GM23248 (cell line): ENCODE results near the gene PPP2R5B. TPM values are rescaled to one million over a fixed set of nuclear protein-coding genes. Genes with fewer than 3 reads are reported as not detected.
"Not testable (repeated sequence)": the region's sequence is repeated elsewhere in the genome, so short reads cannot be mapped to it uniquely, and the experiment has no call there.

ENCODE experiments used
- DNase-seq: peaks from one replicate; pipeline ENCODE4 v3.0.0-alpha.2; 2015
- H2AFZ ChIP-seq: fragments of 200-600 bp; sonication (generic); 2 replicates; pipeline ENCODE4 v1.6.1; 2016; ENCODE audit warnings: antibody characterized with exemption
- H3F3A ChIP-seq: fragments of 200-600 bp; sonication (generic); 2 replicates; pipeline ENCODE4 v1.6.1; 2016; ENCODE audit warnings: mild to moderate bottlenecking, antibody characterized with exemption, mixed run types; ENCODE audit not compliant: insufficient read depth
- H3K27ac ChIP-seq: fragments of 200-600 bp; sonication (generic); 2 replicates; pipeline ENCODE4 v1.5.1; 2016; ENCODE audit warnings: mild to moderate bottlenecking
- H3K27me3 ChIP-seq: fragments of 200-600 bp; sonication (generic); replicated peaks from 2 replicates; pipeline ENCODE4 v1.6.1; 2016; ENCODE audit warnings: mild to moderate bottlenecking; ENCODE audit not compliant: insufficient read depth
- H3K36me3 ChIP-seq: fragments of 200-600 bp; sonication (generic); 2 replicates; pipeline ENCODE4 v1.6.1; 2016; ENCODE audit warnings: low read depth, mild to moderate bottlenecking
- H3K4me1 ChIP-seq: fragments of 200-600 bp; sonication (generic); 2 replicates; pipeline ENCODE4 v1.6.1; 2016; ENCODE audit warnings: mild to moderate bottlenecking; ENCODE audit not compliant: insufficient read depth
- H3K4me2 ChIP-seq: fragments of 200-600 bp; sonication (generic); one replicate; pipeline ENCODE4 v1.6.1; 2016; ENCODE audit warnings: mild to moderate bottlenecking; ENCODE audit not compliant: unreplicated experiment
- H3K4me3 ChIP-seq: fragments of 200-600 bp; sonication (generic); 2 replicates; pipeline ENCODE4 v1.5.1; 2016; ENCODE audit warnings: mild to moderate bottlenecking
- H3K79me2 ChIP-seq: fragments of 200-600 bp; sonication (generic); 2 replicates; pipeline ENCODE4 v1.6.1; 2016; ENCODE audit warnings: mild to moderate bottlenecking; ENCODE audit not compliant: insufficient read depth
- H3K9ac ChIP-seq: fragments of 200-600 bp; sonication (generic); 2 replicates; pipeline ENCODE4 v1.6.1; 2016; ENCODE audit warnings: mild to moderate bottlenecking
- H3K9me2 ChIP-seq: fragments of 200-600 bp; sonication (generic); 2 replicates; pipeline ENCODE4 v1.6.1; 2016; ENCODE audit warnings: mixed run types, mild to moderate bottlenecking, moderate library complexity; ENCODE audit not compliant: insufficient read depth
- H3K9me3 ChIP-seq: fragments of 200-600 bp; sonication (generic); one replicate; pipeline ENCODE4 v1.6.1; 2017; ENCODE audit warnings: low read depth
- H4K20me1 ChIP-seq: fragments of 200-600 bp; sonication (generic); 2 replicates; pipeline ENCODE4 v1.6.0; 2016; ENCODE audit not compliant: insufficient read depth
- EZH2 ChIP-seq: fragments of 200-600 bp; sonication (generic); IDR thresholded peaks from 2 replicates; pipeline ENCODE4 v1.6.1; 2018; ENCODE audit warnings: antibody characterized with exemption, mild to moderate bottlenecking; ENCODE audit not compliant: insufficient read depth, poor library complexity, severe bottlenecking
- EZH2phosphoT487 ChIP-seq: fragments of 200-600 bp; sonication (generic); IDR thresholded peaks from 2 replicates; pipeline ENCODE4 v1.6.1; 2018; ENCODE audit warnings: antibody characterized with exemption, moderate library complexity, mild to moderate bottlenecking, low read depth; ENCODE audit not compliant: insufficient read depth
- WGBS, 2 experiments: methylation state at CpG; one replicate each; pipeline ENCODE4 v1.1.6; 2015 to 2017; ENCODE audit warnings: low lambda C conversion rate in 2 of 2, low coverage in 1 of 2; ENCODE audit errors: missing lambda C conversion rate in 2 of 2; 5-methylcytosine and 5-hydroxymethylcytosine counted together
- in situ Hi-C: fragments of 300-500 bp; cut with MboI; formaldehyde crosslinking; loops from 2 replicates; pipeline ENCODE4 v1.15.0; 2020
- microRNA counts: library from miRNA; unstranded; fragments of <30 nt; microRNA quantifications from one replicate; lab custom pipeline; 2016
- microRNA-seq: library from miRNA; unstranded; fragments of <30 nt; microRNA quantifications from one replicate; pipeline ENCODE4, GENCODE V29; 2016; ENCODE audit warnings: borderline number of aligned reads
- polyA plus RNA-seq: library from polyadenylated mRNA; unstranded; fragments of >200 nt; fragmentation: Nextera tagmentation; extraction: Ambion mirVana; gene quantifications from 2 replicates; pipeline ENCODE4 v1.2.1, GENCODE V29; 2016
- small RNA-seq: library from RNA; depleted of rRNA; stranded (forward); fragments of <200 nt; gene quantifications from one replicate; pipeline ENCODE3, GENCODE V24; 2014; ENCODE audit warnings: low read depth, low replicate concordance
- total RNA-seq: library from RNA; depleted of rRNA; stranded (reverse); fragments of >200 nt; shearing (Covaris generic); gene quantifications from 2 replicates; pipeline ENCODE4 v1.2.3, GENCODE V29; 2014; rRNA removed

PPP2R5B gene
- total and polyA plus RNA-seq, 2 experiments from 2014 or later: 16.4 to 27.3 TPM

DNA sequence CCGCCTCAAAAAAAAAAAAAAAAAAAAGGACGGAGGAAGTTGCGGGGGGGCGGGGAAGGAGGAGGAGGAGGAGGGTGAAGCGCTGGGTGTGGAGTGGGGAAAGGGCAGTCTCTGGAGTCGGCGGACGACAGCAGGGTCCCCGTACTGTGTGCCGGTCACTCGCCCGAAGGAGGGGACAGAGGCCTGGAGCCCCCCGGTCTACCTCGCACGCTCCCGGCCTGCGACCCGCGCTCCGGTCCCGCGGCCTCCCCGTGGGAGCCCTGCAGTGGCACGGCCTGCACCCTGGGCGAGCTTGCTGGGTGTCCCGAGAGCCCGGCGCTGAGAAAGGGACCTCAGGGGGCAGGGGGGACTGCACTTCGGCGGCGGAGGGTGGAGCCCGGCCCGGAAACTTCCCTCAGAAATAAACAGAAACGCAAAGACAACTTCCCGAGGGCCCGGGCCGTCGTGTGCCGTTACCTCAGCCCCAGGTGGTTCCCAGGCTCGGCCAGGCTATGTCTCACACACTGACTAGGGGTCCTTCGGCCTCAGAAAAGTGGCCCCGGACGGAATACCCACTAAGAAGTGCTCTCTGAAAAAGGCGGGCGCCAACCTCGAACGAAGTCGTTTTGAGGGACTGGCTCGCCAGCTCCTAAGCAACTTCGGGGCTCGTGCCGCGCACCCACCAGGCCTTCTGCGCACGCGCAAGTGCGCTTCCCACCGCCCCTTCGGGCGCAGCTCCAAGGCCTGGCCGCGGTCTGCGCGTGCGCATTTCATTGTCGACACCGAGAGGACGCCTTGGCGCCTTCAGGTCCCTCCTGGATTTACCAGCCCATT is 47.1 kb downstream of the PPP2R5B start, which contains the start of gene MAJIN:
MAJIN (minus strand) TSS at position 688 of the 813 bp plus-strand sequence. CDS start 12,703 bp downstream, outside the sequence.
- Histone ChIP-seq H4K20me1 (no peaks in the 10 kb centered on the region), H3K9ac (no peak within 1 kb of the TSS), H3K4me2 (peak within 1 kb of the TSS; percentile 22), H3K79me2 (no peaks in the 10 kb centered on the region), H3K27me3 (no peaks in the 10 kb centered on the region; the same call in 1 of the 2 replicates), H3F3A (no peaks in the 10 kb centered on the region), H3K9me2 (no peaks in the 10 kb centered on the region), H3K4me3 (peak within 1 kb of the TSS; percentile 32; the same call in 1 of the 2 replicates), H3K4me1 (no peaks in the 10 kb centered on the region; the same call in 1 of the 2 replicates), H3K27ac (no peak within 1 kb of the TSS), H3K9me3 (no peaks in the 10 kb centered on the region), H3K36me3 (no peaks in the 10 kb centered on the region), H2AFZ (peak within 1 kb of the TSS; percentile 59)
- peak; percentile 52 for DNase-seq
- in situ Hi-C loops: no loop called here
- TF ChIP-seq EZH2: no peak
- no peak for TF ChIP-seq EZH2phosphoT487
- 18 to 30% methylated on average over 51 to 65 of the region's 69 CpGs for WGBS, 2 experiments

DNA sequence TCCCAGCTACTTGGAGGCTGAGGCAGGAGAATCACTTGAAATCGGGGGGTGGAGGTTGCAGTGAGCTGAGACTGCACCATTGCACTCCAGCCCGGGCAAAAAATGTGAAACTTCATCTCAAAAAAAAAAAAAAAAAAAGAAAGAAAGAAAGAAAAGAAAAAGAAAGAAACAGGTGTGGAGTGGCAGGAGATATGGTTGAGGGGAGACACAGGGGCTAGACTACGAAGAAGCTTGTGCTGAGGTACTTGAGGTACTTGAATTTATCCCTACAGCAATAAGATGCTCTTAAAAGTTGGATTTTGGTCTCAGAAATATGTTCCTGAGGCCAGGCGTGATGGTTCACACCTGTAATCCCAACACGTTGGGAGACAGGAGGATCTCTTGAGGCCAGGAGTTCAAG is 49.6 kb downstream of the PPP2R5B start:
- Histone ChIP-seq H4K20me1 (no peaks in the 10 kb centered on the region), H3K9me2 (no peaks in the 10 kb centered on the region), H3K4me3 (no peak overlapping the region), H3K4me2 (no peak overlapping the region), H2AFZ (no peak overlapping the region), H3F3A (no peaks in the 10 kb centered on the region), H3K79me2 (no peaks in the 10 kb centered on the region), H3K9ac (no peak overlapping the region), H3K36me3 (no peaks in the 10 kb centered on the region), H3K27me3 (no peaks in the 10 kb centered on the region; the same call in 1 of the 2 replicates), H3K9me3 (no peaks in the 10 kb centered on the region), H3K27ac (no peak overlapping the region), H3K4me1 (no peaks in the 10 kb centered on the region; the same call in 1 of the 2 replicates)
- WGBS, 2 experiments: 39 to 42% methylated on average over 5 of the region's 5 CpGs
- in situ Hi-C loops: no loop called here
- no peak for TF ChIP-seq EZH2
- no peak for TF ChIP-seq EZH2phosphoT487
- DNase-seq: no peak

DNA sequence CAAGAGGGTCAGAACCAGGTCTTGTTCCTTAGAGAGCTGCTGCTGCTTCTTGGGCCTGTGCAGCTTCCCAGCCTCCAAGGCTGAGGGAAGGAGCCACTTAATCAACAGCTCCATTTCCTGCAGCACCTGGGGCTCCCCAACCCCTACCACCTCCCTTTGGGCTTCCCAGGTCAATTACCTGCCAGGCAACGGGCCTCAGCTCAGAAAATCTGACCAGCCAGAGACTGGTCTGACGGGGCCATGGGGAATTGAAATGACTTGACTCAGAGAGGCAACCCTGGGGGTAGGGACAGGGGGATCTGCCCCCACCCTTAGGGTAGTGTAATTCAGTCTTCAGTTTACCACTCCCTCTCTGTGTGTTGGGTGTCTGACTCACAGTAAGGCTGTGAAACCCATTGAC is 52.2 kb downstream of the PPP2R5B start:
- Histone ChIP-seq H3F3A (no peaks in the 10 kb centered on the region), H3K9me3 (no peaks in the 10 kb centered on the region), H2AFZ (no peak overlapping the region), H3K27me3 (peaks cover 4% of the 10 kb centered on the region; the same call in 1 of the 2 replicates), H4K20me1 (no peaks in the 10 kb centered on the region), H3K27ac (no peak overlapping the region), H3K36me3 (no peaks in the 10 kb centered on the region), H3K9ac (no peak overlapping the region), H3K4me3 (no peak overlapping the region), H3K4me1 (no peaks in the 10 kb centered on the region), H3K9me2 (no peaks in the 10 kb centered on the region), H3K4me2 (no peak overlapping the region), H3K79me2 (no peaks in the 10 kb centered on the region)
- WGBS, 2 experiments: 18 to 24% methylated on average over 2 of the region's 2 CpGs
- no peak for DNase-seq
- in situ Hi-C loops: no loop called here
- TF ChIP-seq EZH2: no peak
- TF ChIP-seq EZH2phosphoT487: no peak

DNA sequence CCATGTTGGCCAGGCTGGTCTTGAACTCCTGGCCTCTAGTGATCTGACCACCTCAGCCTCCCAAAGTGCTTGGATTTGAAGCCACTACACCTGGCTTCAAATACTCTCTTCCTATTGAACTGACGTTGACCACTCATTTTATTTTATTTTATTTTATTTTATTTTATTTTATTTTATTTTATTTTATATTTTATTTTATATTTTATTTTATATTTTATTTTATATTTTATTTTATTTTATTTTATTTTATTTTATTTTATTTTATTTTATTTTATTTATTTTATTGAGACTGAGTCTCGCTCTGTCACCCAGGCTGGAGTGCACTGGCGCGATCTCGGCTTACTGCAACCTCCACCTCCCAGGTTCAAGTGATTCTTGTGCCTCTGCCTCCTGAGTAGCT is 58.9 kb downstream of the PPP2R5B start:
- H3K79me2 ChIP-seq, H3K4me1 ChIP-seq, H3K4me2 ChIP-seq, in situ Hi-C loops, H3K4me3 ChIP-seq, H3K9me2 ChIP-seq, H2AFZ ChIP-seq, H3K9me3 ChIP-seq, DNase-seq, H3K27me3 ChIP-seq, H3K27ac ChIP-seq, H4K20me1 ChIP-seq, H3K36me3 ChIP-seq, H3F3A ChIP-seq, H3K9ac ChIP-seq: not testable (repeated sequence)
- 69 to 77% methylated on average over 5 of the region's 5 CpGs for WGBS, 2 experiments

MicroRNA genes within 50 kb of the gene (microRNA counts, 767-probe panel; counts per million panel counts)
- microRNA hsa-miR-192-5p (lab: Ali Mortazavi, UCI): 447 counts per million, percentile 86 among the panel's probes with 10 or more counts

Small RNA genes within 50 kb of the gene (microRNA-seq; reads per million reads assigned to microRNA genes)
- gene MIR6749 (not detected), gene MIR6750 (1.5 reads per million)

Small RNA genes within 50 kb of the gene (small RNA-seq; reads per million reads assigned to genes)
- gene MIR6749 (not detected), gene MIR6750 (not detected)

Other genes with a start within 250 kb of the PPP2R5B start
- 0.51 and 5.6 TPM in 2 replicates for gene NRXN2, start 201.5 kb upstream of the PPP2R5B start, total RNA-seq
- 0.48 and 1.1 TPM in 2 replicates for gene NRXN2, start 201.5 kb upstream of the PPP2R5B start, polyA plus RNA-seq
- gene RASGRP2, start 180.5 kb upstream of the PPP2R5B start, total RNA-seq: not detected in 2 replicates
- 0.61 and 0.68 TPM in 2 replicates for gene RASGRP2, start 180.5 kb upstream of the PPP2R5B start, polyA plus RNA-seq
- not detected in 2 replicates for gene PYGM, start 164.7 kb upstream of the PPP2R5B start, total RNA-seq
- not detected in 2 replicates for gene PYGM, start 164.7 kb upstream of the PPP2R5B start, polyA plus RNA-seq
- 81.6 and 106 TPM in 2 replicates for gene SF1, start 146.1 kb upstream of the PPP2R5B start, total RNA-seq
- gene SF1, start 146.1 kb upstream of the PPP2R5B start, polyA plus RNA-seq: 59.7 and 62.2 TPM in 2 replicates
- gene MAP4K2, start 121.5 kb upstream of the PPP2R5B start, total RNA-seq: 18.2 and 19.7 TPM in 2 replicates
- 4.2 and 6.2 TPM in 2 replicates for gene MAP4K2, start 121.5 kb upstream of the PPP2R5B start, polyA plus RNA-seq
- 13.2 and 15.8 TPM in 2 replicates for gene MEN1, start 114.1 kb upstream of the PPP2R5B start, total RNA-seq
- gene MEN1, start 114.1 kb upstream of the PPP2R5B start, polyA plus RNA-seq: 24.6 and 26.1 TPM in 2 replicates
- gene CDC42BPG, start 80.0 kb upstream of the PPP2R5B start, total RNA-seq: not detected in 2 replicates
- gene CDC42BPG, start 80.0 kb upstream of the PPP2R5B start, polyA plus RNA-seq: not detected in 2 replicates
- gene EHD1, start 46.1 kb upstream of the PPP2R5B start, total RNA-seq: 90.2 and 124 TPM in 2 replicates
- 55.2 and 56.3 TPM in 2 replicates for gene EHD1, start 46.1 kb upstream of the PPP2R5B start, polyA plus RNA-seq
- 12.4 and 18.9 TPM in 2 replicates for gene ATG2A, start 7.5 kb upstream of the PPP2R5B start, total RNA-seq
- 6.3 and 6.8 TPM in 2 replicates for gene ATG2A, start 7.5 kb upstream of the PPP2R5B start, polyA plus RNA-seq
- not detected in 2 replicates for gene GPHA2, start 11.2 kb downstream of the PPP2R5B start, total RNA-seq
- gene GPHA2, start 11.2 kb downstream of the PPP2R5B start, polyA plus RNA-seq: not detected in 2 replicates
- not detected in 2 replicates for gene MAJIN, start 47.4 kb downstream of the PPP2R5B start, total RNA-seq
- gene MAJIN, start 47.4 kb downstream of the PPP2R5B start, polyA plus RNA-seq: not detected in 2 replicates
- gene BATF2, start 72.3 kb downstream of the PPP2R5B start, total RNA-seq: 4.0 TPM in 1 of 2 replicates, not detected in the other
- 0.57 and 0.79 TPM in 2 replicates for gene BATF2, start 72.3 kb downstream of the PPP2R5B start, polyA plus RNA-seq
- gene ARL2, start 89.5 kb downstream of the PPP2R5B start, total RNA-seq: 96.6 and 115 TPM in 2 replicates
- 143 and 155 TPM in 2 replicates for gene ARL2, start 89.5 kb downstream of the PPP2R5B start, polyA plus RNA-seq
- 14.9 and 17.5 TPM in 2 replicates for gene SNX15, start 102.8 kb downstream of the PPP2R5B start, total RNA-seq
- gene SNX15, start 102.8 kb downstream of the PPP2R5B start, polyA plus RNA-seq: 17.2 and 17.7 TPM in 2 replicates
- gene SAC3D1, start 116.5 kb downstream of the PPP2R5B start, total RNA-seq: 8.0 and 14.9 TPM in 2 replicates
- gene SAC3D1, start 116.5 kb downstream of the PPP2R5B start, polyA plus RNA-seq: 12.8 and 13.2 TPM in 2 replicates
- gene NAALADL1, start 133.9 kb downstream of the PPP2R5B start, total RNA-seq: 37.7 and 40.7 TPM in 2 replicates
- gene NAALADL1, start 133.9 kb downstream of the PPP2R5B start, polyA plus RNA-seq: 26.6 and 27.9 TPM in 2 replicates
- gene CDCA5, start 159.4 kb downstream of the PPP2R5B start, total RNA-seq: 16.8 and 17.5 TPM in 2 replicates
- gene CDCA5, start 159.4 kb downstream of the PPP2R5B start, polyA plus RNA-seq: 11.9 and 12.4 TPM in 2 replicates
- 55.2 and 66.8 TPM in 2 replicates for gene ZFPL1, start 159.5 kb downstream of the PPP2R5B start, total RNA-seq
- gene ZFPL1, start 159.5 kb downstream of the PPP2R5B start, polyA plus RNA-seq: 62.8 and 64.9 TPM in 2 replicates
- gene VPS51, start 171.5 kb downstream of the PPP2R5B start, total RNA-seq: 285 and 339 TPM in 2 replicates
- gene VPS51, start 171.5 kb downstream of the PPP2R5B start, polyA plus RNA-seq: 30.7 and 37.1 TPM in 2 replicates
- 0.65 and 0.89 TPM in 2 replicates for gene TM7SF2, start 187.2 kb downstream of the PPP2R5B start, total RNA-seq
- gene TM7SF2, start 187.2 kb downstream of the PPP2R5B start, polyA plus RNA-seq: 2.5 and 2.6 TPM in 2 replicates
- gene ZNHIT2, start 193.0 kb downstream of the PPP2R5B start, total RNA-seq: 12.3 and 13.2 TPM in 2 replicates
- 15.5 and 15.6 TPM in 2 replicates for gene ZNHIT2, start 193.0 kb downstream of the PPP2R5B start, polyA plus RNA-seq
- 180 and 199 TPM in 2 replicates for gene FAU, start 197.4 kb downstream of the PPP2R5B start, total RNA-seq
- gene FAU, start 197.4 kb downstream of the PPP2R5B start, polyA plus RNA-seq: 342 and 365 TPM in 2 replicates
- 65.6 and 78.4 TPM in 2 replicates for gene MRPL49, start 197.6 kb downstream of the PPP2R5B start, total RNA-seq
- 48.6 and 53.3 TPM in 2 replicates for gene MRPL49, start 197.6 kb downstream of the PPP2R5B start, polyA plus RNA-seq
- 29.5 and 64.2 TPM in 2 replicates for gene SYVN1, start 209.8 kb downstream of the PPP2R5B start, total RNA-seq
- gene SYVN1, start 209.8 kb downstream of the PPP2R5B start, polyA plus RNA-seq: 18.0 and 21.2 TPM in 2 replicates
- not detected in 2 replicates for gene SPDYC, start 245.5 kb downstream of the PPP2R5B start, total RNA-seq
- gene SPDYC, start 245.5 kb downstream of the PPP2R5B start, polyA plus RNA-seq: not detected in 2 replicates